ENCODE measurements around the gene UNC5A. TPM values are rescaled to one million over a fixed set of nuclear protein-coding genes. Genes with fewer than 3 reads are reported as not detected.

The UNC5A gene
- total RNA-seq, 4 donors from 2014 or later, result 0.48 TPM; not detected in 3

DNA sequence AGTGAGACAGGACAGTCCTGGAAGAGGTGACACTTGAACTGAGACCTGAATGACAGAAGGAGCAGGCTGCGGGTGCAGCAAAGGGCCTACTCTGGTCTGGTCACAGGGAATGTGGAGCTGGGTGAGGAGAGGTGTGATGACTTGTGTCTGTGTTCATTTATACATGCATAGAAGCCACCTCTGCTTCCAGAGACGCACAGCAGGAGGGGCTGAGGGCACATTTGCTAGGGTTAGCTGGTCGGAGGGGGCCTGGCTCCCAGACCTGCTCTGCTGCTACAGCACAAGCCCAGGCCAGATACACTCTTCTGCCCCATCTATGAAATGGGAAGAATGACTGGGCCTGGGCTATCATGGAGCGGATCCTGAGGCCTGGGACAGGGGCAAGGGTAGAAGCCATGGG lies 15.6 kb downstream of the UNC5A start:
- H3K36me3 ChIP-seq, result no peaks in the 10 kb centered on the region
- H3K4me1 ChIP-seq, result no peaks in the 10 kb centered on the region
- no peak overlapping the region for H3K27ac ChIP-seq
- DNase-seq, result no peak
- H3K27me3 ChIP-seq, result no peaks in the 10 kb centered on the region
- H3K4me3 ChIP-seq, result no peak overlapping the region
- H3K9me3 ChIP-seq, result no peaks in the 10 kb centered on the region
- intact Hi-C loops (cut with DNase I; ENCODE audit: low total_unique reads), result no loop called here
- TF ChIP-seq POLR2A (IDR thresholded peaks at IDR 0.05) (no peak), CTCF (IDR thresholded peaks at IDR 0.05) (no peak)

GRCh38 chr5:176827736-176828414 lies 17.5 kb downstream of the UNC5A start:
- no peaks in the 10 kb centered on the region for H3K4me1 ChIP-seq
- H3K4me3 ChIP-seq, result no peak overlapping the region
- H3K9me3 ChIP-seq, result no peaks in the 10 kb centered on the region
- DNase-seq, result no peak
- TF ChIP-seq CTCF (IDR thresholded peaks at IDR 0.05) (no peak), POLR2A (IDR thresholded peaks at IDR 0.05) (no peak)
- no peaks in the 10 kb centered on the region for H3K36me3 ChIP-seq
- no peak overlapping the region for H3K27ac ChIP-seq
- intact Hi-C loops (cut with DNase I; ENCODE audit: low total_unique reads), result no loop called here
- no peaks in the 10 kb centered on the region for H3K27me3 ChIP-seq

DNA sequence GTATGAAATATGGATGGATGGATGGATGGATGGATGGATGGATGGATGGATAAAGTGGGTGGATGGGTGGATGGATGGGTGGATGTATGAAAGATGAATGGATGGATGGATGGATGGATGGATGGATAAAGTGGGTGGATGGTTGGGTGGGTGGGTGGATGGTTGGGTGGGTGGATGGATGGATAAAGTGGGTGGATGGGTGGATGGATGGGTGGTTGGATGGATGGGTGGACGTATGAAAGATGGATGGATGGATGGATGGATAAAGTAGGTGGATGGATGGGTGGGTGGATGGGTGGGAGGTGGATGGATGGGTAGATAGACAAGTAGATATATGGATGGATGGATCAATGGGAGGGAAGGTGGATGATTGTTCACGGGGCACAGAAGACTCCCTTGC lies 19.0 kb downstream of the UNC5A start:
- Histone ChIP-seq H3K4me1 (no peaks in the 10 kb centered on the region), H3K27ac (no peak overlapping the region), H3K9me3 (no peaks in the 10 kb centered on the region), H3K27me3 (no peaks in the 10 kb centered on the region), H3K4me3 (no peak overlapping the region), H3K36me3 (no peaks in the 10 kb centered on the region)
- intact Hi-C loops (cut with DNase I; ENCODE audit: low total_unique reads), result no loop called here
- TF ChIP-seq CTCF (IDR thresholded peaks at IDR 0.05) (no peak), POLR2A (IDR thresholded peaks at IDR 0.05) (no peak)
- DNase-seq, result no peak

- Histone ChIP-seq H3K4me3 (no peak overlapping the region), H3K9me3 (no peaks in the 10 kb centered on the region), H3K27me3 (no peaks in the 10 kb centered on the region), H3K4me1 (no peaks in the 10 kb centered on the region), H3K36me3 (no peaks in the 10 kb centered on the region), H3K27ac (no peak overlapping the region)
- no peak for DNase-seq
- TF ChIP-seq CTCF (IDR thresholded peaks at IDR 0.05) (no peak), POLR2A (IDR thresholded peaks at IDR 0.05) (no peak)
- intact Hi-C loops (cut with DNase I; ENCODE audit: low total_unique reads), result no loop called here
These were observed 20.1 kb downstream of the UNC5A start for GRCh38 chr5:176830422-176830994.

GRCh38 chr5:176830995-176831423 lies 20.6 kb downstream of the UNC5A start:
- no peak overlapping the region for H3K4me3 ChIP-seq
- no peaks in the 10 kb centered on the region for H3K4me1 ChIP-seq
- H3K36me3 ChIP-seq, result no peaks in the 10 kb centered on the region
- no peaks in the 10 kb centered on the region for H3K9me3 ChIP-seq
- DNase-seq, result no peak
- H3K27me3 ChIP-seq, result no peaks in the 10 kb centered on the region
- intact Hi-C loops (cut with DNase I; ENCODE audit: low total_unique reads), result no loop called here
- H3K27ac ChIP-seq, result no peak overlapping the region
- TF ChIP-seq POLR2A (IDR thresholded peaks at IDR 0.05) (no peak), CTCF (IDR thresholded peaks at IDR 0.05) (no peak)

All from uterus (tissue), 4 donors.